Skeletal muscle cell (primary cell): Measurements from ENCODE around the gene PLD2.

Experiments used
- DNase-seq: peaks from one replicate; pipeline ENCODE4 v3.0.0-alpha.2; 2010; ENCODE audit warnings: low read depth
- H3K4me3 ChIP-seq: 2 replicates; pipeline ENCODE4 v1.5.1; 2011; ENCODE audit warnings: low read depth, mild to moderate bottlenecking, control low read depth, low read length, moderate library complexity

The PLD2 gene

DNA sequence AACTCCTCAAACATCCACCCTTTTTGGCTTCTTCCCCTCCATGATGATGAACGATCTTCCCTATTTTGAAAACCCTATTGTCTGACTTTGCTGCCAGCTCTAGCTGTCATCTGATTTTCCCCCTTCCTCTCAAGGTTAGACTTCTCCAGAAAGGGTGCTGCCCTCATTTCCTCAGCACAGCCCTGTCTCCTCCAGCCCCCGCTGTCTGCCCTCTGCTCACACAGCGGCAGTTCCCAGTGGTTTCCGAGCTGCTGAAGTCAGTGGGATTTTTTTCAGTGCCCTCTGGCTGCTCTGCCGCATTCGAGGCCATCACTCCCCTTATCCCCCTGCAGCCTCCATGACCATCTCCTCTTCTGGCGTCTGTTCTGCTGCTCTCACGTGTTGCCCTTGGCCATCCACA is 65.8 kb downstream of the PLD2 start:
- DNase-seq, result no peak
- H3K4me3 ChIP-seq, result no peak overlapping the region
